ENCODE measurements around the gene GJB3. TPM values are rescaled to one million over a fixed set of nuclear protein-coding genes. Genes with fewer than 3 reads are reported as not detected.
A peak's percentile ranks its signal among the peaks of the same experiment; 100 is the strongest.
"Not testable (repeated sequence)": the region's sequence is repeated elsewhere in the genome, so short reads cannot be mapped to it uniquely, and the experiment has no call there.

Gene GJB3
- total and polyA plus RNA-seq, 7 experiments from 2014 or later = not detected

DNA sequence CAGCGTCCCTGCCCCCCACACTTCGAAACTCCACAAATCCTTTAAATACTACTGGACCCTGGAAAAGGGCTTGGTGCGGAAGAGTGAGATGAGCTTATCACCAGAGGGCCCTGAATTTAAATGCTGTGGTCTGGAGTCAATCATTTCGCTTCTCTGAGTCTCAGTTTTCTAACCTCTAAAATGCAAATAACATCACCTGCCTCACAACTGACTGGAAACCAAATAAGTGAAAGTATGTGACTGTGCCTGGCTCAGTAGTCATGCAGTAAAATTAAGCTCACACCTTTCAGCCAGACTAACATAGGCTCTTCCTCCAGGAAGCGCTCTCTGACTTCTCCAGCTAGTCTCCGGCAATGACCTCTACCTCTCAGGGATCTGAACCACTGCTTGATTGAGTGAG lies 16.0 kb downstream of the GJB3 start:
- Histone ChIP-seq H3K4me3 (ENCODE audit: low read length) (no peak overlapping the region), H3K4me1 (ENCODE audit: control insufficient read depth in 2 of 2, insufficient read depth in 2 of 2, low read length in 2 of 2) (no peaks in the 10 kb centered on the region), H3K27ac (ENCODE audit: low read depth, low read length) (no peak overlapping the region), H3K36me3 (ENCODE audit: control insufficient read depth in 2 of 3, insufficient read depth in 3 of 3, low read length in 3 of 3) (no peaks in the 10 kb centered on the region), H3K27me3 (ENCODE audit: control insufficient read depth in 2 of 2, insufficient read depth in 2 of 2, low read length in 2 of 2) (peaks cover 0 to 3% of the 10 kb centered on the region in 2 donors), H3K9me3 (ENCODE audit: control insufficient read depth in 2 of 3, low read length in 3 of 3) (no peaks in the 10 kb centered on the region)
- Mint-ChIP-seq H3K4me1 (peaks cover 0 to 7% (median 4%) of the 10 kb centered on the region in 7 donors), H3K4me3 (peak overlapping the region in 1 of 10 donors; percentile 38), H3K27ac (no peak overlapping the region), H3K27me3 (peaks cover 5 to 9% (median 6%) of the 10 kb centered on the region in 5 donors), H3K36me3 (peaks cover 0 to 8% (median 0%) of the 10 kb centered on the region in 5 donors), H3K9me3 (no peaks in the 10 kb centered on the region)
- intact Hi-C loops (cut with micrococcal nuclease) = no loop called here
- ChIA-PET CTCF (interaction anchor here (0.9 kb wide), 1 partner anchor 11 kb away, joined by 3 read pairs; no protein-coding TSS in a partner anchor), POLR2A (no interaction called here)
- DNase-seq (no peak), ATAC-seq (no peak)

DNA sequence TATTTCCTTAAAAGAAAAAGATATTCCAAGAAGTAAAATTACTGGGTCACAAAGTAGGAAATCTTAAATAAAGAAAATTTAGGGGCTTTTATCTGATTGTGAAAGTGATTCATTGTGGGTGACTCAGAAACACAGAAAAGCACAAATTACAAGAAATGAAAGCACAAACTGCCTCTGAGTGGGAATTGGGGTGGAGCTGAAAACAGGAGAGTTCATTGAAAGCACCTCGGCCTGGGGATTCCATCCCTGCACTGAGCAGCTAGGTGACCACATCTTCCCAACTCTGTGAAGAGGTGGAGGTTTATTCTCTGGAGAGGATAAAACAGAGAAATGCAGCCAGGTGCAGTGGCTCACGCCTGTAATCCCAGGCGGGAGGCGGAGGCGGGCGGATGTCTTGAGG lies 19.2 kb downstream of the GJB3 start:
- Mint-ChIP-seq H3K9me3 (peaks cover 0 to 18% (median 6%) of the 10 kb centered on the region in 11 donors), H3K27ac (no peak overlapping the region), H3K4me1 (peaks cover 0 to 2% (median 0%) of the 10 kb centered on the region in 7 donors), H3K27me3 (no peaks in the 10 kb centered on the region), H3K4me3 (no peak overlapping the region), H3K36me3 (peaks cover 0 to 24% (median 15%) of the 10 kb centered on the region in 5 donors)
- ATAC-seq (no peak), DNase-seq (no peak)
- no peak overlapping the region for H3K27ac ChIP-seq (ENCODE audit: low read depth, low read length)
- ChIA-PET POLR2A (no interaction called here), CTCF (no interaction called here)
- no peaks in the 10 kb centered on the region for H3K4me1 ChIP-seq (ENCODE audit: control insufficient read depth in 2 of 2, insufficient read depth in 2 of 2, low read length in 2 of 2)
- intact Hi-C loops (cut with micrococcal nuclease) = no loop called here
- H3K36me3 ChIP-seq (ENCODE audit: control insufficient read depth in 2 of 3, insufficient read depth in 3 of 3, low read length in 3 of 3) = no peaks in the 10 kb centered on the region
- no peak overlapping the region for H3K4me3 ChIP-seq (ENCODE audit: low read length)
- H3K27me3 ChIP-seq (ENCODE audit: control insufficient read depth in 2 of 2, insufficient read depth in 2 of 2, low read length in 2 of 2) = no peaks in the 10 kb centered on the region
- H3K9me3 ChIP-seq (ENCODE audit: control insufficient read depth in 2 of 3, low read length in 3 of 3) = no peaks in the 10 kb centered on the region

DNA sequence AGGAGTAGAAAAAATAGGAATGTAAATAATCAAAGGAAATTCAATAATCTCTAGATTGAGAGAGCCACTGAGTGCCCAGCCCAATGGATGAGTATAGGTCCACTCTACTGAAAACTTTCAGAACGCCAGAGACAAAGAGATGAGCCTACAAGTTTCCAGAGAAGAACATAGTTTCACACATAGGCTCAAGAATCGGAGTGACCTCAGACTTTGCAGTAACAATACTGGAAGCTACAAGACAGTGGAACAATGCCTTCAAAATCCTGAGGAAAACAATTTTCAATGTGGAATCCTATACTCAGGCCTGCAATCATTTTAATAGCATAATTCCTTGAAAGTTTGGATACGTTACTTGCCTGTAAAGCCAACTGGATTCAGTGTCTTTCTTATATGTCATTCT lies 22.8 kb downstream of the GJB3 start:
- CTCF ChIA-PET = no interaction called here
- Mint-ChIP-seq H3K36me3 (peaks cover 2 to 25% (median 18%) of the 10 kb centered on the region in 5 donors), H3K27ac (no peak overlapping the region)

DNA sequence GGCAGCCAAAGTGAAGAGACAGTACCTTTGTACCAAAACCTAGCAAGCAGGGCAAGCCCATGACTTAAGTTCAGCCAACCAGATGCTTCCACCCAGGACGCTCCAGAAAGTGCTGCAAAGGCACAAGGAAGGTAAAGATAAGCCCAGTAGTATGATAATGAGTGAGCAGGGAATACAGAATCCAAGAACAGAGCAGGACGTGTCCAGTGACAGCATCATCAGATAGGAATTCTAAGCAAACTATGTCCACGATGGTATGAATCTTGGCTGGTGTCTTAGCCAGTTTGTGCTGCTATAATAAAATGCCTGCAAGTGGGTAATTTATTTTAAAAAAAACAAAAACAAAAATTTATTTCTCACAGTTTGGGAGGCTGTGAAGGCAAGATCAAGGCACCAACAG lies 25.4 kb downstream of the GJB3 start:
- H3K36me3 ChIP-seq (ENCODE audit: control insufficient read depth in 2 of 3, insufficient read depth in 3 of 3, low read length in 3 of 3) = no peaks in the 10 kb centered on the region
- no peaks in the 10 kb centered on the region for H3K27me3 ChIP-seq (ENCODE audit: control insufficient read depth in 2 of 2, insufficient read depth in 2 of 2, low read length in 2 of 2)
- Mint-ChIP-seq H3K27me3 (no peaks in the 10 kb centered on the region), H3K36me3 (peaks cover 7 to 40% (median 31%) of the 10 kb centered on the region in 5 donors), H3K4me1 (peaks cover 0 to 8% (median 0%) of the 10 kb centered on the region in 7 donors), H3K27ac (no peak overlapping the region), H3K4me3 (no peak overlapping the region), H3K9me3 (peaks cover 0 to 29% (median 9%) of the 10 kb centered on the region in 11 donors)
- DNase-seq (no peak), ATAC-seq (no peak)
- H3K4me3 ChIP-seq (ENCODE audit: low read length) = no peak overlapping the region
- CTCF ChIA-PET = no interaction called here
- intact Hi-C loops (cut with micrococcal nuclease) = no loop called here
- no peaks in the 10 kb centered on the region for H3K4me1 ChIP-seq (ENCODE audit: control insufficient read depth in 2 of 2, insufficient read depth in 2 of 2, low read length in 2 of 2)
- H3K27ac ChIP-seq (ENCODE audit: low read depth, low read length) = no peak overlapping the region
- H3K9me3 ChIP-seq (ENCODE audit: control insufficient read depth in 2 of 3, low read length in 3 of 3) = no peaks in the 10 kb centered on the region
- POLR2A ChIA-PET = no interaction called here

More for the DNA sequence above, 22.8 kb downstream of the GJB3 start:
- Histone ChIP-seq H3K9me3 (ENCODE audit: control insufficient read depth in 2 of 3, low read length in 3 of 3) (no peaks in the 10 kb centered on the region), H3K27me3 (ENCODE audit: control insufficient read depth in 2 of 2, insufficient read depth in 2 of 2, low read length in 2 of 2) (no peaks in the 10 kb centered on the region), H3K4me3 (ENCODE audit: low read length) (no peak overlapping the region), H3K36me3 (ENCODE audit: control insufficient read depth in 2 of 3, insufficient read depth in 3 of 3, low read length in 3 of 3) (no peaks in the 10 kb centered on the region), H3K27ac (ENCODE audit: low read depth, low read length) (no peak overlapping the region), H3K4me1 (ENCODE audit: control insufficient read depth in 2 of 2, insufficient read depth in 2 of 2, low read length in 2 of 2) (no peaks in the 10 kb centered on the region)
- ATAC-seq (no peak), DNase-seq (no peak)
- Mint-ChIP-seq H3K9me3 (peaks cover 0 to 18% (median 6%) of the 10 kb centered on the region in 11 donors), H3K27me3 (no peaks in the 10 kb centered on the region), H3K4me1 (peaks cover 0 to 2% (median 0%) of the 10 kb centered on the region in 7 donors), H3K4me3 (no peak overlapping the region)
- intact Hi-C loops (cut with micrococcal nuclease) = no loop called here
- POLR2A ChIA-PET = no interaction called here

DNA sequence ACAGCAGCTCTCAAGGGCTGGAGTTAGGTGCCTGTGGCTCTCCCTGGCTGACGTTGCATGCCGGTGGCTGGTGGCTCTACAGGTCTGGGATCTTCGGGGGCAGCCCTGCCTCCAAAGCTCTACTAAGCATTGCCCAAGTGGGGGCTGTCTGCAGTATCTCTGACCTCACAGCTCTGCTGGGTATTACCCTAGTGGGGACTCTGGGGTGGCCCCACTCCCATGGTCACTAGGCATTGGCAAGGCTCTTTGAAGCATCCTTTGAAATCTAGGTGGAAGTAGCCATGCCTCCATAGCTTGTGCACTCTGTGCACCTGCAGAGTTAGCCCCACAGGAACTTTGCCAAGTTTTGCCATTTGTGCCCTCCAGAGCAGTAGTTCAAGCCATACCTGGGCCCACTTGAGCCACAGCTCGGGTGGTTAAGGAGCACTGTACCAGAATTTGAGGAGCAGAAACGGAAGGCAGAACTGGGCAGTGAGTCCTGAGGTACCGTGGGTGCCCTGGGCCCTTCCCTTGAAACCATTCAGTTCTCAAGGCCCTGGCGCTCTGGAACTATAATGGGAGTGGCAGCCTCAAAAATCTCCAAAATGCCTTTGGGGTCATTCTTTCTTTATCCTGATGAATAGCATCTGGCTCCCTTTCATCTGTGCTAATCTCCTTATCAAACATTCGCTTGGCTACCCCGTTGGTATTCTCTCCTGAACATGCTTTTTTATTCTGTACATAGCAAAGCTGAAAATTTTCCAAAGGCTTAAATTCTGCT lies 27.2 kb downstream of the GJB3 start:
- Mint-ChIP-seq H3K4me1 (peaks cover 0 to 8% (median 0%) of the 10 kb centered on the region in 7 donors), H3K36me3 (peaks cover 7 to 40% (median 28%) of the 10 kb centered on the region in 5 donors), H3K4me3 (no peak overlapping the region), H3K27me3 (no peaks in the 10 kb centered on the region), H3K9me3 (peaks cover 0 to 21% (median 8%) of the 10 kb centered on the region in 11 donors), H3K27ac (no peak overlapping the region)
- intact Hi-C loops (cut with micrococcal nuclease) = no loop called here
- Histone ChIP-seq H3K27ac (ENCODE audit: low read depth, low read length) (no peak overlapping the region), H3K27me3 (ENCODE audit: control insufficient read depth in 2 of 2, insufficient read depth in 2 of 2, low read length in 2 of 2) (no peaks in the 10 kb centered on the region), H3K4me1 (ENCODE audit: control insufficient read depth in 2 of 2, insufficient read depth in 2 of 2, low read length in 2 of 2) (no peaks in the 10 kb centered on the region), H3K4me3 (ENCODE audit: low read length) (no peak overlapping the region), H3K9me3 (ENCODE audit: control insufficient read depth in 2 of 3, low read length in 3 of 3) (no peaks in the 10 kb centered on the region), H3K36me3 (ENCODE audit: control insufficient read depth in 2 of 3, insufficient read depth in 3 of 3, low read length in 3 of 3) (no peaks in the 10 kb centered on the region)
- ChIA-PET POLR2A (no interaction called here), CTCF (no interaction called here)
- DNase-seq (no peak), ATAC-seq (no peak)

DNA sequence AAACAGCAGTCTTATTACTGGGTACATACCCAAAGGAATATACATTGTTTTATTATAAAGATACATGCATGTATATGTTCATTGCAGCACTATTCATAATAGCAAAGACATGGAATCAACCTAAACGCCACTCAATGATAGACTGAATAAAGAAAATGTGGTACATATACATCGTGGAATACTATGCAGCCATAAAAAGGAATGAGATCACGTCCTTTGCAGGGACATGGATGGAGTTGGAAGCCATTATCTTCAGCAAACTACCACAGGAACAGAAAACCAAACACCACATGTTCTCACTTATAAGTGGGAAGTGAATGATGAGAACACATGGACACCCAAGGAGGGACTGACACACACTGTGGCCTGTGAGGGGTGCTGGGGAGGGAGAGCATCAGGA lies 29.8 kb downstream of the GJB3 start:
- H3K27ac ChIP-seq (ENCODE audit: low read depth, low read length); H3K4me3 Mint-ChIP-seq; H3K27me3 ChIP-seq (ENCODE audit: control insufficient read depth in 2 of 2, insufficient read depth in 2 of 2, low read length in 2 of 2); DNase-seq; H3K27me3 Mint-ChIP-seq; H3K27ac Mint-ChIP-seq; POLR2A ChIA-PET; H3K9me3 ChIP-seq (ENCODE audit: control insufficient read depth in 2 of 3, low read length in 3 of 3); intact Hi-C loops (cut with micrococcal nuclease); H3K4me1 Mint-ChIP-seq; H3K4me1 ChIP-seq (ENCODE audit: control insufficient read depth in 2 of 2, insufficient read depth in 2 of 2, low read length in 2 of 2); H3K4me3 ChIP-seq (ENCODE audit: low read length); H3K36me3 ChIP-seq (ENCODE audit: control insufficient read depth in 2 of 3, insufficient read depth in 3 of 3, low read length in 3 of 3); CTCF ChIA-PET; ATAC-seq: not testable (repeated sequence)
- Mint-ChIP-seq H3K36me3 (peaks cover 7 to 37% (median 13%) of the 10 kb centered on the region in 5 donors), H3K9me3 (peaks cover 0 to 11% (median 4%) of the 10 kb centered on the region in 11 donors)

DNA sequence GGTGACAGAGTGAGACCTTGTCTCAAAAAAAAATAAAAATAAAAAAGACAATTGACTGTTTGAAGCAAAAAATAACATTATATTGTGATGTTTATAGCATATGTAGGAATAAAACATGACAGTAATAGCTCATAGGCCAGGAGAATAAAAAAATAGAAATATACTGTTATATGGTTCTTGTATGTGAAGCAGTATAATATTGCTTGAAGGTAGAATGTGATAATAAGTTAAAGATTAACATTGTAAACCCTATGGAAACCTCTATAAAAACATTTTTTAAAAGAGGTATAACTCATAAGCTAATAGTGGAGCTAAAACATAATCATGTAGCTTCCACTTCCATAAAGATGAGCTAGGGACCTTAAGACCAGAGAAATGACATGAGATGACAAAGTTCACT lies 35.3 kb downstream of the GJB3 start:
- H3K4me1 ChIP-seq (ENCODE audit: control insufficient read depth in 2 of 2, insufficient read depth in 2 of 2, low read length in 2 of 2) = no peaks in the 10 kb centered on the region
- Mint-ChIP-seq H3K4me3 (no peak overlapping the region), H3K27me3 (peaks cover 0 to 4% (median 3%) of the 10 kb centered on the region in 5 donors), H3K36me3 (peaks cover 0 to 16% (median 4%) of the 10 kb centered on the region in 5 donors), H3K9me3 (peaks cover 0 to 6% (median 0%) of the 10 kb centered on the region in 11 donors), H3K27ac (no peak overlapping the region), H3K4me1 (peaks cover 0 to 2% (median 0%) of the 10 kb centered on the region in 7 donors)
- H3K27ac ChIP-seq (ENCODE audit: low read depth, low read length) = no peak overlapping the region
- POLR2A ChIA-PET = no interaction called here
- no peak overlapping the region for H3K4me3 ChIP-seq (ENCODE audit: low read length)
- CTCF ChIA-PET = interaction anchor here (0.6 kb wide), 1 partner anchor 194 kb away, joined by 3 read pairs; no protein-coding TSS in a partner anchor
- H3K36me3 ChIP-seq (ENCODE audit: control insufficient read depth in 2 of 3, insufficient read depth in 3 of 3, low read length in 3 of 3) = no peaks in the 10 kb centered on the region
- DNase-seq (no peak), ATAC-seq (no peak)
- no peaks in the 10 kb centered on the region for H3K27me3 ChIP-seq (ENCODE audit: control insufficient read depth in 2 of 2, insufficient read depth in 2 of 2, low read length in 2 of 2)
- intact Hi-C loops (cut with micrococcal nuclease) = no loop called here
- H3K9me3 ChIP-seq (ENCODE audit: control insufficient read depth in 2 of 3, low read length in 3 of 3) = no peaks in the 10 kb centered on the region
